AG04449 (cell line): ENCODE data around the gene PBRM1.

ENCODE experiments used
- CTCF ChIA-PET: fragments of 350-600 bp; formaldehyde crosslinking; extraction: SDS; loops from one replicate; lab custom pipeline; 2021; ENCODE audit warnings: antibody characterized with exemption; lab: Yijun Ruan, JAX
- POLR2A ChIA-PET: fragments of 400-600, 350-600 bp; formaldehyde crosslinking; extraction: SDS; loops from one replicate; lab custom pipeline; 2020; ENCODE audit warnings: antibody characterized with exemption, inconsistent platforms; lab: Yijun Ruan, JAX
- DNase-seq: peaks from one replicate; pipeline ENCODE4 v3.0.0-alpha.2; 2010; ENCODE audit warnings: low read depth, low spot score
- H3K4me3 ChIP-seq: 2 replicates; pipeline ENCODE4 v1.5.1; 2011; ENCODE audit warnings: low read depth, mild to moderate bottlenecking, control low read depth, low read length
- CTCF ChIP-seq: IDR thresholded peaks from one replicate; pipeline ENCODE4 v1.5.1; 2011; ENCODE audit warnings: mild to moderate bottlenecking, moderate library complexity, low read length, control low read depth, inconsistent platforms; ENCODE audit not compliant: insufficient read depth; ENCODE audit errors: missing control alignments

Gene PBRM1

GRCh38 chr3:52521488-52521824, 164.3 kb downstream of the PBRM1 start:
- TF ChIP-seq CTCF = no peak
- H3K4me3 ChIP-seq = no peak overlapping the region
- DNase-seq = no peak
- ChIA-PET POLR2A (no interaction called here), CTCF (no interaction called here)

DNA sequence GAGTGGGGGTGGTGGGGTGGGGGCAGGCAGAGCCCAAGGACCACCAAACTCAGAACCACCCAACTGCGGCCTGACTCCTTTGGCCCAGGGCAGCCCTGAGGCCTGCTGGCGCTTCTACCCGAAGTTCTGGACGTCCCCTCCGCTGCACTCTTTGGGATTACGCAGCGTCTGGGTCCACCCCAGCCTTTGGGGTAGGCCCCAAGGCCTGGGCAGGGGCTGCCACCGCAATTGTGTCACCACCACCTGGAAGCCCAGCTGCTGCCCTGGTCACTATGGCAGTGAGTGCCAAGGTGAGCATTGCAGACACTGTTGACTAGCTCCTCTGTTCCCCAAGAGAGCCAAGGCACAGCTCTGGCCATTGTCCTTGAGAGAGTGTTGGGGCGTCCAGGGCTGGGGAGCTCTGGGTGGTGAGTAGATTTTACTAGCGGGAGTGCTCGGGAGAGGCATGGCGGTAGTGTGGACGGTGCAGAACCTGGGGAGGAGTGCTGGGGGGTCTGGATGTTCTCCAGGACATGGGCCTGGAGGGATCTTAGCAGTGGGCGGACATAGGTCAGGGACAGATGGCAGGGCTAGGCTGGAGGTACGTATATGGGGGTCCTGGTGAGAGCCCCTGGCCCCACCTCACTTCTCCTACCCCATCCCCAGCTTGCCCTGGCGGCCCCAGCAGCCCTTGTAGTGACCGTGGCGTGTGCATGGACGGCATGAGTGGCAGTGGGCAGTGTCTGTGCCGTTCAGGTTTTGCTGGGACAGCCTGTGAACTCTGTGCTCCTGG, 164.8 kb downstream of the PBRM1 start:
- no peak overlapping the region for H3K4me3 ChIP-seq
- POLR2A ChIA-PET = no interaction called here
- TF ChIP-seq CTCF = no peak
- DNase-seq = no peak
- CTCF ChIA-PET = no interaction called here

- CTCF ChIA-PET = no interaction called here
- no peak for DNase-seq
- H3K4me3 ChIP-seq = no peak overlapping the region
- no peak for TF ChIP-seq CTCF
- POLR2A ChIA-PET = no interaction called here
Measured at GRCh38 chr3:52520141-52520667, 165.5 kb downstream of the PBRM1 start.

- POLR2A ChIA-PET = no interaction called here
Measured at GRCh38 chr3:52519445-52520140, 166.1 kb downstream of the PBRM1 start.

GRCh38 chr3:52518723-52519444, 166.8 kb downstream of the PBRM1 start:
- peak overlapping the region; percentile 43 for H3K4me3 ChIP-seq
- no peak for TF ChIP-seq CTCF
- ChIA-PET POLR2A (no interaction called here), CTCF (interaction anchor here (0.8 kb wide), 1 partner anchor 11 kb away, joined by 3 read pairs; no protein-coding TSS in a partner anchor)
- no peak for DNase-seq

More at GRCh38 chr3:52519445-52520140, 166.1 kb downstream of the PBRM1 start:
- TF ChIP-seq CTCF = no peak
- no peak overlapping the region for H3K4me3 ChIP-seq
- CTCF ChIA-PET = no interaction called here
- no peak for DNase-seq
